ENCODE results near the gene LRIG3.

DNA sequence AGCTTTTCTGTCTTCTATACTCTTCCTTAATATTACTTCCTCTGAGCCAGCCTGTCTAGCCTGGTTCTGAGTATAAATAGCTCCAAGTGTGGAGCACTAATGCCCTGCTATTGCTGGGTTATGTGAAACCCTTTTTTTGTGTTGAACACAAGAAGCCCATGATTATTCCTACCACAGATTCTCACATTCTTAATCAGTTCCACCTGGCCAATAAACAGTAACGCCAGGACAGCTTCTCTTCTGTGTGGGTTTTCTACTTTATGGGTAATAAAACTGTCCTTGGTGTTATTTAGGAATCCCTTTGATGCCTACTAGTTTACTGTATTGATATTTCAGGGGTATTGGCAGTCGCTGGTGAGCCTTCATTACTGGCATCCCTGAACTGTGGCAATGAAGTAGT lies 48.9 kb upstream of the LRIG3 start:
- TF ChIP-seq CTCF (conservative IDR thresholded peaks at IDR 0.05 in 1 of 2, IDR thresholded peaks at IDR 0.05 in 1 of 2; ENCODE audit: low read depth in 1 of 2, low read length in 2 of 2) (no peak), EZH2 (IDR thresholded peaks at IDR 0.05; ENCODE audit: low read length, missing control alignments) (no peak)
